Right lobe of liver (tissue), 4 donors: ENCODE data around the gene PPP1R12B.
"Not testable (repeated sequence)": the region's sequence is repeated elsewhere in the genome, so short reads cannot be mapped to it uniquely, and the experiment has no call there.

Source experiments
- POLR2A ChIP-seq: fragments of 450-650 bp; IDR thresholded peaks from one replicate; pipeline ENCODE4 v1.6.1; 2017; ENCODE audit warnings: antibody characterized with exemption, mild to moderate bottlenecking
- TF ChIP-seq, protein P1 (sequence below), 4 donors: fragments of 200-600 bp in 3 of 4; fragments of 450-650 bp in 1 of 4; IDR thresholded peaks; one replicate each; pipeline versions ENCODE4 v1.5.1 to v1.8.0; 2016 to 2022; ENCODE audit warnings: antibody characterized with exemption in 4 of 4, mild to moderate bottlenecking in 2 of 4
- donor health status: DM: no; HTN: no; CAD: no.
- donor health status: DM: no; HTN: no; CAD: no.
- donor health status: DM: no; HTN: yes; CAD: no.

- TF ChIP-seq, protein P1, sequence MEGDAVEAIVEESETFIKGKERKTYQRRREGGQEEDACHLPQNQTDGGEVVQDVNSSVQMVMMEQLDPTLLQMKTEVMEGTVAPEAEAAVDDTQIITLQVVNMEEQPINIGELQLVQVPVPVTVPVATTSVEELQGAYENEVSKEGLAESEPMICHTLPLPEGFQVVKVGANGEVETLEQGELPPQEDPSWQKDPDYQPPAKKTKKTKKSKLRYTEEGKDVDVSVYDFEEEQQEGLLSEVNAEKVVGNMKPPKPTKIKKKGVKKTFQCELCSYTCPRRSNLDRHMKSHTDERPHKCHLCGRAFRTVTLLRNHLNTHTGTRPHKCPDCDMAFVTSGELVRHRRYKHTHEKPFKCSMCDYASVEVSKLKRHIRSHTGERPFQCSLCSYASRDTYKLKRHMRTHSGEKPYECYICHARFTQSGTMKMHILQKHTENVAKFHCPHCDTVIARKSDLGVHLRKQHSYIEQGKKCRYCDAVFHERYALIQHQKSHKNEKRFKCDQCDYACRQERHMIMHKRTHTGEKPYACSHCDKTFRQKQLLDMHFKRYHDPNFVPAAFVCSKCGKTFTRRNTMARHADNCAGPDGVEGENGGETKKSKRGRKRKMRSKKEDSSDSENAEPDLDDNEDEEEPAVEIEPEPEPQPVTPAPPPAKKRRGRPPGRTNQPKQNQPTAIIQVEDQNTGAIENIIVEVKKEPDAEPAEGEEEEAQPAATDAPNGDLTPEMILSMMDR (IDR thresholded peaks at IDR 0.05), result not testable (repeated sequence)
- not testable (repeated sequence) for TF ChIP-seq POLR2A
Measured at GRCh38 chr1:202352583-202353197, 4.2 kb downstream of the PPP1R12B start.
